AG04450 (cell line): ENCODE measurements around the gene CNRIP1. TPM values are rescaled to one million over a fixed set of nuclear protein-coding genes. Genes with fewer than 3 reads are reported as not detected.

ENCODE experiments used
- CTCF ChIA-PET: fragments of 300-600, 350-600 bp; formaldehyde crosslinking; extraction: SDS; loops from one replicate; lab custom pipeline; 2022; ENCODE audit warnings: antibody characterized with exemption, inconsistent platforms; lab: Charles Lee
- POLR2A ChIA-PET: fragments of 350-600 bp; formaldehyde crosslinking; extraction: SDS; loops from one replicate; lab custom pipeline; 2021; ENCODE audit warnings: antibody characterized with exemption, inconsistent platforms; lab: Yijun Ruan, JAX
- DNase-seq: peaks from one replicate; pipeline ENCODE4 v3.0.0-alpha.2; 2011; ENCODE audit warnings: low read depth, low spot score
- H3K27ac ChIP-seq: one replicate; pipeline ENCODE4 v1.5.1; 2012; ENCODE audit warnings: low read depth, low read length, control low read depth
- H3K27me3 ChIP-seq: one replicate; pipeline ENCODE4 v1.6.0; 2012; ENCODE audit warnings: low read length; ENCODE audit not compliant: control insufficient read depth, insufficient read depth
- H3K4me3 ChIP-seq: 2 replicates; pipeline ENCODE4 v1.5.1; 2011; ENCODE audit warnings: mild to moderate bottlenecking, low read depth, low read length, control low read depth
- H3K9me3 ChIP-seq: 2 replicates; pipeline ENCODE4 v1.5.1; 2012; ENCODE audit warnings: low read length; ENCODE audit not compliant: control insufficient read depth, insufficient read depth
- polyA plus RNA-seq: library from polyadenylated mRNA; depleted of rRNA; stranded (reverse); fragments of >200 nt; gene quantifications from 2 replicates; pipeline ENCODE4 v1.2.3, GENCODE V29; 2011; rRNA removed
- TF ChIP-seq, protein P1 (sequence below): IDR thresholded peaks from 2 replicates; pipeline ENCODE4 v1.5.1; 2011; ENCODE audit warnings: low read depth, low read length, control low read depth, inconsistent platforms

CNRIP1 gene
- polyA plus RNA-seq, 1 experiment = 61.6 TPM

DNA sequence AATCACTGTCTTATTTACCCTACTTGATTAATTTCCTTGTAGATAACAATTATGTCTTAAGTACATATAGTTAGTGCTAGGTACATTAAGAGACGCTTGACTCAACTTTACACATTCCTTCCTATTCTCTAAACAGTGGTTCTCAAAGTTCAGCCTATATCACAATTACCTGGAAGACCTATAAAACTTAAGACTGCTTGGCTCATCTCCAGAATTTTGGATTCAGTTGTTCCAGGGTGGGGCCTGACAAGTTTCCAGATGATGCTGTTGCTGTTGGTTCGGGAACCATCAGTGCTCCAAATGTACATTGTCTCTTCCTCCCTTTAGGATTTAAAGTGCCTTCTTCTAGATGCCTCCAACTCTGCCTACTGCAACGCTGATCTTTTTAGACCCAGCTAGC is 71.4 kb downstream of the CNRIP1 start:
- no peak for DNase-seq
- ChIA-PET POLR2A (no interaction called here), CTCF (interaction anchor here (1.2 kb wide), 1 partner anchor 126 kb away, joined by 3 read pairs; no protein-coding TSS in a partner anchor)
- Histone ChIP-seq H3K27me3 (no peaks in the 10 kb centered on the region), H3K9me3 (no peaks in the 10 kb centered on the region), H3K4me3 (no peak overlapping the region), H3K27ac (no peak overlapping the region)
- TF ChIP-seq, protein P1, sequence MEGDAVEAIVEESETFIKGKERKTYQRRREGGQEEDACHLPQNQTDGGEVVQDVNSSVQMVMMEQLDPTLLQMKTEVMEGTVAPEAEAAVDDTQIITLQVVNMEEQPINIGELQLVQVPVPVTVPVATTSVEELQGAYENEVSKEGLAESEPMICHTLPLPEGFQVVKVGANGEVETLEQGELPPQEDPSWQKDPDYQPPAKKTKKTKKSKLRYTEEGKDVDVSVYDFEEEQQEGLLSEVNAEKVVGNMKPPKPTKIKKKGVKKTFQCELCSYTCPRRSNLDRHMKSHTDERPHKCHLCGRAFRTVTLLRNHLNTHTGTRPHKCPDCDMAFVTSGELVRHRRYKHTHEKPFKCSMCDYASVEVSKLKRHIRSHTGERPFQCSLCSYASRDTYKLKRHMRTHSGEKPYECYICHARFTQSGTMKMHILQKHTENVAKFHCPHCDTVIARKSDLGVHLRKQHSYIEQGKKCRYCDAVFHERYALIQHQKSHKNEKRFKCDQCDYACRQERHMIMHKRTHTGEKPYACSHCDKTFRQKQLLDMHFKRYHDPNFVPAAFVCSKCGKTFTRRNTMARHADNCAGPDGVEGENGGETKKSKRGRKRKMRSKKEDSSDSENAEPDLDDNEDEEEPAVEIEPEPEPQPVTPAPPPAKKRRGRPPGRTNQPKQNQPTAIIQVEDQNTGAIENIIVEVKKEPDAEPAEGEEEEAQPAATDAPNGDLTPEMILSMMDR = no peak

DNA sequence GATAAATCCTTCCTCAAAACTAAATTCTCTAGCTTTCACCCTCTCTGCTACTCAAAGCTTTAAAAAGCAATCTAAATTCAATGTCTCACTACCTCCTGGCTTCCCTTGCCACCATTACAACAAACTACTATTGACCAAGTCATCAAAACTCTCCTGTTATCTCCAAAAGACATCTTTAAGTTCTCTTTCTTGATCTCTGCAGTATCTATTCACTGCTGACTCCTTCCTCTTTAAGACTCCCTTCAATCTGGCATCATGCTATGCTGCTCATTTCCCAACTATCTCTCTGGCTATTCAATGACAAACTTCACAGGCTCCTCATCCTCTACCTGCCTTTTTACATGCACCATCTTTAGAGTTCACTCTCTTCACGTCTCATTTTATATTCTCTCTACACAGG is 73.4 kb downstream of the CNRIP1 start:
- POLR2A ChIA-PET = interaction anchor here (0.7 kb wide), 1 partner anchor 334 kb away, joined by 6 read pairs; no protein-coding TSS in a partner anchor

GRCh38 chr2:68245672-68246071 is 74.1 kb downstream of the CNRIP1 start:
- POLR2A ChIA-PET = interaction anchor here (0.6 to 0.7 kb wide), 2 partner anchors 12 to 335 kb away, joined by 3 to 6 read pairs; no protein-coding TSS in a partner anchor
- no peak for DNase-seq
- Histone ChIP-seq H3K27me3 (no peaks in the 10 kb centered on the region), H3K4me3 (no peak overlapping the region), H3K27ac (no peak overlapping the region), H3K9me3 (no peaks in the 10 kb centered on the region)
- CTCF ChIA-PET = interaction anchor here (2.2 to 3.0 kb wide), 2 partner anchors 50 to 123 kb away, joined by 12 to 20 read pairs; no protein-coding TSS in a partner anchor
- TF ChIP-seq, protein P1 = no peak

More for the DNA sequence above, 73.4 kb downstream of the CNRIP1 start:
- Histone ChIP-seq H3K9me3 (no peaks in the 10 kb centered on the region), H3K4me3 (no peak overlapping the region), H3K27me3 (no peaks in the 10 kb centered on the region), H3K27ac (no peak overlapping the region)
- CTCF ChIA-PET = interaction anchor here (3.0 kb wide), 1 partner anchor 123 kb away, joined by 20 read pairs; no protein-coding TSS in a partner anchor
- TF ChIP-seq, protein P1 = no peak
- no peak for DNase-seq

GRCh38 chr2:68245066-68245465 is 74.7 kb downstream of the CNRIP1 start:
- Histone ChIP-seq H3K27me3 (no peaks in the 10 kb centered on the region), H3K27ac (no peak overlapping the region), H3K4me3 (no peak overlapping the region), H3K9me3 (no peaks in the 10 kb centered on the region)
- ChIA-PET CTCF (interaction anchor here (1.0 to 3.0 kb wide), 5 partner anchors 49 to 124 kb away, joined by 4 to 20 read pairs (median 5); no protein-coding TSS in a partner anchor), POLR2A (interaction anchor here (0.6 kb wide), 1 partner anchor 12 kb away, joined by 3 read pairs; no protein-coding TSS in a partner anchor)
- TF ChIP-seq, protein P1 = no peak
- no peak for DNase-seq

GRCh38 chr2:68244456-68244855 is 75.3 kb downstream of the CNRIP1 start:
- TF ChIP-seq, protein P1 = peak; percentile 31; the same call in 1 of the 2 replicates
- Histone ChIP-seq H3K4me3 (no peak overlapping the region), H3K9me3 (no peaks in the 10 kb centered on the region), H3K27ac (no peak overlapping the region), H3K27me3 (no peaks in the 10 kb centered on the region)
- no peak for DNase-seq
- POLR2A ChIA-PET = no interaction called here
- CTCF ChIA-PET = interaction anchor here (0.9 to 3.0 kb wide), 8 partner anchors 35 to 124 kb away, joined by 3 to 20 read pairs (median 4); no protein-coding TSS in a partner anchor

Other genes with a start within 250 kb of the CNRIP1 start
- 11.9 and 14.2 TPM in 2 replicates for gene PNO1, start 162.1 kb downstream of the CNRIP1 start, polyA plus RNA-seq
- 21.2 and 24.9 TPM in 2 replicates for gene PPP3R1, start 67.4 kb downstream of the CNRIP1 start, polyA plus RNA-seq
- 0.06 TPM in 2 replicates for gene PLEK, start 45.3 kb upstream of the CNRIP1 start, polyA plus RNA-seq
- gene FBXO48, start 147.3 kb upstream of the CNRIP1 start, polyA plus RNA-seq = 0.66 and 0.89 TPM in 2 replicates
- gene APLF, start 147.6 kb upstream of the CNRIP1 start, polyA plus RNA-seq = 2.5 and 3.6 TPM in 2 replicates